RWPE2 (cell line): ENCODE data around the gene ZNF563.

Experiments used
- ATAC-seq: fragments of 200-7000 bp; cut with Tn5 transposase; 3 replicates; pipeline ENCODE4 v1.9.1; 2021; ENCODE audit warnings: low read depth
- DNase-seq: peaks from one replicate; pipeline ENCODE4 v3.0.0-alpha.2; 2020; ENCODE audit warnings: low spot score
- H3K27ac ChIP-seq: fragments of 450-650 bp; 2 replicates; pipeline ENCODE4 v1.5.1; 2017; ENCODE audit warnings: mild to moderate bottlenecking; ENCODE audit not compliant: poor library complexity, severe bottlenecking
- H3K27me3 ChIP-seq: fragments of 250-450 bp; sonication (Bioruptor Pico); 2 replicates; pipeline ENCODE4 v1.5.1; 2021; ENCODE audit warnings: mild to moderate bottlenecking, moderate library complexity; ENCODE audit not compliant: insufficient read depth, poor library complexity, severe bottlenecking
- H3K36me3 ChIP-seq: fragments of 250-450 bp; sonication (Bioruptor Pico); 2 replicates; pipeline ENCODE4 v1.5.1; 2020; ENCODE audit warnings: low read depth, mild to moderate bottlenecking, moderate library complexity
- H3K4me1 ChIP-seq: fragments of 250-450 bp; sonication (Bioruptor Pico); 2 replicates; pipeline ENCODE4 v1.5.1; 2021; ENCODE audit warnings: mild to moderate bottlenecking, moderate library complexity; ENCODE audit not compliant: insufficient read depth, poor library complexity, severe bottlenecking
- H3K4me3 ChIP-seq: fragments of 250-450 bp; sonication (Bioruptor Pico); 2 replicates; pipeline ENCODE4 v1.5.1; 2021; ENCODE audit warnings: mild to moderate bottlenecking, moderate library complexity; ENCODE audit not compliant: severe bottlenecking
- H3K9me3 ChIP-seq: fragments of 250-450 bp; sonication (Bioruptor Pico); 2 replicates; pipeline ENCODE4 v1.5.1; 2021; ENCODE audit warnings: mild to moderate bottlenecking, moderate library complexity; ENCODE audit not compliant: severe bottlenecking
- CTCF ChIP-seq: fragments of 450-650 bp; IDR thresholded peaks from one replicate; pipeline ENCODE4 v1.5.1; 2017; ENCODE audit warnings: mild to moderate bottlenecking, moderate library complexity; ENCODE audit not compliant: poor library complexity, severe bottlenecking

ZNF563 gene

GRCh38 chr19:12270854-12271253 is 62.6 kb downstream of the ZNF563 start:
- no peak for ATAC-seq
- TF ChIP-seq CTCF, result no peak
- Histone ChIP-seq H3K9me3 (peaks cover 32% of the 10 kb centered on the region), H3K36me3 (peaks cover 44% of the 10 kb centered on the region), H3K4me3 (no peak overlapping the region), H3K27me3 (no peaks in the 10 kb centered on the region), H3K27ac (no peak overlapping the region), H3K4me1 (no peaks in the 10 kb centered on the region)
- no peak for DNase-seq
